Activated CD4-positive, alpha-beta T cell treated with anti-CD3 and anti-CD28 coated beads, Interleukin-2, amount 50 U/mL, for 16 hours (primary cell): Measurements from ENCODE around the gene AIF1L.
"Not testable (repeated sequence)": the region's sequence is repeated elsewhere in the genome, so short reads cannot be mapped to it uniquely, and the experiment has no call there.

Experiments
- DNase-seq: peaks from one replicate; pipeline ENCODE4 v3.0.0-alpha.2; 2020

Gene AIF1L

DNA sequence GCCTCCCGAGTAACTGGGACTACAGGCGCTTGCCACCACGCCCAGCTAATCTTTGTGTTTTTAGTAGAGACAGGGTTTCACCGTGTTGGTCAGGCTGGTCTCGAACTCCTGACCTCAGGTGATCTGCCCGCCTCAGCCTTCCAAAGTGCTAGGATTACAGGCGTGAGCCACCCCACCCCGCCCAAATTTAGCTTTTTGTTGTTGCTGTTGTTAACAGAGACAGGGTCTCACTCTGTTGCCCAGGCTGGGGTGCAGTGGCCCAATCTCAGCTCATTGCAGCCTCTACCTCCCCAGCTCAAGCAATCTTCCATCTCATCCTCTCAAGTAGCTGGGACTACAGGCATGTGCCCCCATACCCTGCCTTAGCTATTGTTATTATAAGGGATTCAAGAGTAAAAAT is 3.5 kb downstream of the AIF1L start:
- not testable (repeated sequence) for DNase-seq

- DNase-seq, result no peak
Measured at GRCh38 chr9:131100445-131100844, 4.1 kb downstream of the AIF1L start.

GRCh38 chr9:131101207-131101964 is 5.1 kb downstream of the AIF1L start:
- DNase-seq, result no peak

- DNase-seq, result no peak
Measured at GRCh38 chr9:131103024-131103423, 6.7 kb downstream of the AIF1L start.

DNA sequence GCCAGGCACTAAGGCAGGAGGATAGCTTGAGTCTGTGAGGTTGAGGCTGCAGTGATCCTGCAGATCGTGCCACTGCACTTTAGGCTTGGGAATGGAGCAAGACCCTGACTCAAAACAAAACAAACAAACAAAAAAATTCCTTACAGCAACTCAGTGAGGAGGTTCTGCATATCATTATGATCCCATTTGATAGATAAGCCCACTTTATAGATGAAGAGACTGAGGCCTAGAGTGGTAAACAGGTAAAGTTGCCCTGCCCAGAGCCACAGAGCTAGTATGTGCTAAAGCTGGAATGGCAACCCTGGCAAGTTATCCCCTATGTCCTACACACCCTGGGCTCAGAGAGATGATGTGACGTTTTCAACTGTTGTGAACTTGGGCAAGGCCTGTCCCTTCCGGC is 7.2 kb downstream of the AIF1L start:
- no peak for DNase-seq

DNA sequence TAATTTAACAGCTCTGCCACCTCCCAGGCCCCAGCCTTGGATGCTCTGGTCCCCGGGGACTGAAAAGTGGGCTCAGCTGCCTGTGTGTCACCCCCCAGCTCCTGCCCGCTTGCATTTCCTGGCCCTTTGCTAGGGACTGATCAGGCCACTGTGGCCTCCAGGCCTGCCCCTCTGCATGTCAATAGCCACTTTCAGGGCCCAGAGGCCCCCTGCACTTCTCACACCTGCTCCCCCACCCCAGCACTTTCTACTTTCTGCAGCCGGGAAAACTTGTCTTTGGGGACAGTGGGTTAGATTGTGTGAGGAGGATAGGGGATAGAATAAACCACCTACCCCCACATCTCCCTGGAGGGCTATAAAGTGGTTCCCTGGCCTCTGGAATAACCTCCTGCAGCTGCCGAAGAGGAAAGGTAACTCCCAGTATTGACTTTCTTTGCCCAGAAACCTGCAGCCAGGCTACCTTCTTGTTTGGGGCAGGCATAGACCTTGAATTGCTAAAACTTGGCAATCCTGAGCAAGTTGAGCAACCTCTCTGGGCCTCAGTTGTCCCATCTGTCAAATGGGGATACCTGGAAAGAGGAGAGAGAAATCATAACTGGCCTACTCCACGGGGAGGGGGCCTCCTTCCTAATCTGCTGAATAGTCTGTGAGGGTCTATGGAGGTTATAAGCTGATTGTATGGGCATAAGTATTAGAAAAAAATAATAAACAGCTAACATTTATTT is 7.8 kb downstream of the AIF1L start:
- DNase-seq, result no peak

GRCh38 chr9:131105952-131106351 is 9.6 kb downstream of the AIF1L start:
- DNase-seq, result no peak

DNA sequence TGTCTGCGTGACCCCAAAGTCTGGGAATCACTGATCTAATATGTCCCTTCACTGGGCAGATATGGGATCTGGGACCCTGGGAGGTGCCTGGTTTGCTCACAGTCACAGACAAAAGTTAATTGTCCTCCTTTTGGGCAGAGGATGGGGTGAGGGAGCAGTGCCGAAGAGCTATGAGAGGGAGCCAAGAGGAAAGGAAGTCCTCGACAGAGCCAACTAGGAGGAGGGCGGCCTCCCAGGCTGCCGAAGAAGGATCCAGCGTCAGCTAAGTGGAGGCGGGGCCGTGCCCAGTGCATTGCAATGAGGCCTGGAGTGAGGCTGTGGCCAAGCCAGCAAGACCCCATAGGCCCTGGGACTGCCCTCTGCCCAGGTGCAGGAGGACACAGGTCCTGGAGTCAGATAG is 11.4 kb downstream of the AIF1L start:
- no peak for DNase-seq

DNA sequence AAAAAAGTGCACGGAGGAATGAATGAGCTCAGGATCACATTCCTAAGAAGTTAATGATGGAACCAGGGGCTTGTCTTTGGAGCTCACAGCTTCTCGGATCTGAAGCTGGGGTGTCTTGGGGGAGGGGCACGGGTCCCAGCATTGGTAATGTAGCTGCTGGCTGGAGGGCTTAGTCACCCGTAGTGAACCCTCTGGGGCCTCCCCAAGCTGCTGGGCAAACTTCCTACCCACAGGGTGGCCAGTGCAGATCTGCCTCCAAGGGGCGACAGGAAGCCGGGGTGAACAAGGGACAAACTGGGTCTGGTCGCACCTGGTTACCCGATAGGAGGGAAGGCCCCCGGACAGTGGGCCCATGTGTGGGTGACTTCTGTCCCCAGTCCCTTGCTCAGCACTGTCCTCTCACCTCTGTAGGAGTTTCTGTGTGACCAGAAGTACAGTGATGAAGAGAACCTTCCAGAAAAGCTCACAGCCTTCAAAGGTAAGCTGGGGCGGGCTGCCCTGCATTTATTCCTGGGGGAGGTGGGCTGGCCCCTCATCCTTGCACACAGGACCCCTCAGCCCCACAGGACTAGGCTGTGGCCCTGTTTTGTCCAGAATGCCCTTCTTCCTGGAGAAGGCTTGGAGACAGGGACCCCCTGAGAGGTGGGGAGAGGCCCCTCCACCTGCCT is 15.0 kb downstream of the AIF1L start:
- no peak for DNase-seq

DNA sequence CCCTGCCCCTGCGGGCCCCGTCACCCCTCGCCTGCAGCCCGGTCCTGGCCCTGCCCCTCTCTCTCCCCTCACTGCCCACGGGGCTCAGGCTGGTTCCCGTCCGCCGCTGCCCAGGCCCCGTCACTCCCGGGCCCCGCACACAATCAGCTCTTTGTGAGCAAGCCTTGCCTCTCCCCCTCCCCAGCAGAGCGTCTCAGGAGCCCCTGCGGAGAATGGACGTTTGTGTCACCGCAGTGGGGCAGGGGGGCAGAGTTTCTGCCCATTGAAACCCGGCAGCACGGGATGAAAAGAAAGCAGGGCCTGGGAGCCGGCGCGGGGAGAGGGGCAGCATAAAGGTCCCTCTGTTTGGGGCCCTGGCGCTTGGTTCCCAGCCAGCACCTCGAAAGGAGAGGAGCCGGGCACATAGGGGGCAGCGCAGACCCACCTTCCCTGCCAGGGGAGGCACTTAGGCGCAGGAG is 15.6 kb downstream of the AIF1L start:
- no peak for DNase-seq

GRCh38 chr9:131112374-131113154 is 16.2 kb downstream of the AIF1L start:
- DNase-seq, result no peak

DNA sequence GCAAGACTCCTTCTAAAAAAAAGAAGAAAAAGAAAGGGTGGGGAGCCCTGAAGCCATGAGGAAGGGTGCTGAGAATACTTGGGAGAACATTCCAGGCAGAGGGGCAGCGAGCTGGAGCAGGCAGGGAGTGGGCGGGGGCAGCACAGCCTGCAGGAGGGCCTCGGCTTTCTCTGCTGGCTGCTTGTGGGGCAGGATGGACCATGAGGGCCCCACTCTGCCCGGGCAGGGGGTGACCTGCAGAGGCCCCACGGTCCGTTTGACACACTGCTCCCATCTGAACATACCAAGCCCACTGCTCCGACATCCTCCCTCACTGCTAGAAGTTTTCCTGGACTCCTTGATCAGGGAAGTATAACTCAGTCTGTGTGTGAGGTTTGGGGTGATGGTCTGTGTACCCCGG is 17.3 kb downstream of the AIF1L start:
- no peak for DNase-seq

- DNase-seq, result no peak
Measured at GRCh38 chr9:131114084-131114535, 17.8 kb downstream of the AIF1L start.

DNA sequence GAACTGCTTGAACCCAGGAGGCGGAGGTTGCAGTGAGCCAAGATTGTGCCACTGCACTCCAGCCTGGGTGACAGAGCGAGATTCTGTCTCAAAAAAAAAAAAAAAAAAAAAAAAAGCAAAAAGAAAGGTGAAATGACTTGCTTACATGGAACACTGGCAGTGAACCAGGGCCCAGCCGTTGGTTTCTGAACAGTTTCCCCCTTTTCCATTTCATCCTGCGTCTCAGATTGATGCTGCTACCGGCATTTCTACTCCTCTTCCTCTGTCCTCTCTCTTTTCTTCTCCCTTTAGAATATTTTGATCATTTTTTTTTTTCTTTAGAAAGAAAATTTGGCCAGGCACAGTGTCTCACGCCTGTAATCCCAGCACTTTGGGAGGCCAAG is 19.0 kb downstream of the AIF1L start:
- not testable (repeated sequence) for DNase-seq

DNA sequence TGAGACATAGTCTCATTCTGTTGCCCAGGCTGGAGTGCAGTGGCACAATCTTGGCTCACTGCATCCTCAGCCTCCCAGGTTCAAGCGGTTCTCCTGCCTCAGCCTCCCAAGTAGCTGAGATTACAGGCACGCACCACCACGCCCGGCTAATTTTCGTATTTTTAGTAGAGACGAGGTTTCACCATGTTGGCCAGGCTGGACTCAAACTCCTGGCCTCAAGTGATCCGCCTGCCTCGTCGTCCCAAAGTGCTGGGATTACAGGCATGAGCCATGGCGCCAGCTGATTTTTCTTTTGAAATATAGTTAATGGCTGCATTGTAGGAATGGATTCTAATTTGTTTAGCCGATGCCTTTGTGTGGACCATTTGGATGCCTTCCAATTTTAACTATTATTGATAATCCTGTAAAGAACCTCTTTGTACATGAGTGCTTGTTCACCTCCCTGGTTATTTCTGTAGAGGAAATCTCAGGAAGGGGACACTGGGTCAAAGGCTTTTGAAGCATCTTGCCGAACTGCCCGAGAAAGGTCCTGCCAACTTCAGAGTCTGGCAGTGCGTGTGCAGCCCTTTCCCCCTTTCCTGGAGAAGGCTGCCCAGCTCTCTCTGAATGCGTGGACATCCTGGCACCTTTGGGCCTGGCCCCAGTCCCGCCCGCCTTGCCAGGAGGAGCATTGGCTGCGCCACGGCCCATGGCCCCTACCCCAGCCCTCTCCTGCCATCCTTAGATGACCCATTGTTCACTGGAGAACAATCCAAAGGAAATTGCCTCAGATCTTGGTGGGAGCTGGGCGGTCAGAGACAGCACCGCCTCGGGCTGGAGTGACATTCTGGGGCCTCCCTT is 20.2 kb downstream of the AIF1L start:
- no peak for DNase-seq

GRCh38 chr9:131117121-131117761 is 20.9 kb downstream of the AIF1L start:
- DNase-seq, result no peak

DNA sequence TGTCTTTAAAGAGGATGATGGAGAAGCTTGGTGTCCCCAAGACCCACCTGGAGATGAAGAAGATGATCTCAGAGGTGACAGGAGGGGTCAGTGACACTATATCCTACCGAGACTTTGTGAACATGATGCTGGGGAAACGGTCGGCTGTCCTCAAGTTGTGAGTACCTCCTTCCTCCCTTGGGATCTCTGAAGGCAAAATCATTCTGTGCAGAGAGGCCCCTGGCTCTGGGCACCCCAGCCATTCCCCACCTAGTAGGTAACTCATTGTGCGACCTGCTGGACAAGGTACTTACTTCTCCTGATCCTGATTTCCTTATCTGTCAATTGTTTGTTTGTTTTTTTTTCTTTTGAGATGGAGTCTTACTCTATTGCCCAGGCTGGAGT is 21.4 kb downstream of the AIF1L start:
- DNase-seq, result no peak

DNA sequence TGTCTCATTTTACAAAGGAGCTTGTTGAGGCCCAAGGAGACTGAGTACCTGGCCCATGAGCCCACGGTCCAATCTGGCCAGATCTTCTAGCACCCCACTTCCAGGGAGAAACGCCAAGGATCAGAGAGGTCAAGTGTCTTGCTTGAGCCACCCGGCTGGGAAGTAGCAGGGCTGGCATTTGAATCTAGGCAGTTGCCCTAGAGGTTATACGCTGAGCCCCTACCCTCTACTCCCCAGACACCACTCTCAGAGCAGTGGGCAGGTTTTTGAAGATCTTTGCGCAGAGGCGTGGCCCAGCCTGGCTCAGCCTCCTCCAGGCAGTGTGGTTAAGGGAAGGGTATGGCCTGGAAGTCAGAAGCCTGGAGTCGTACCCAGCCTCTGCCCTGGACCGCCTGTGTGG is 23.3 kb downstream of the AIF1L start:
- DNase-seq, result no peak

- no peak for DNase-seq
Measured at GRCh38 chr9:131120620-131121228, 24.4 kb downstream of the AIF1L start.

DNA sequence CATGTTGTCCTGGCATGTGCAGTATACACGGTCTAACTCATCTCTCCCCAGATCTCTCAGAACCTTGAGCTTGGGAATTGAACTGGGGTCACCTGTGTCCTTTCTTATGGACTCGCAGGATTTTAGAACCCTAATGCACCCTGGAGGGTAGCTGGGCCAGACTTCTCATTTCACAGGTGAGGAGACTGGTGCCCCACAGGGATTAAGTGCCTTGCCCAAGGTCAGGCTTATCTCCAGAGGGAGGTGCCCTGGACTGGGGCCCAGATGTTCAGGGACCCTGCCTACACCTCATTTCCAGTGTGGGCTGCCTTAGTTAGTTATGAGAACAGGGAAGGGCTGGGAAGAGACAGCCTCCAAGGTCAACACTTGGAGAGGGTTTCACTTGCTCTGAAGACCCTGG is 25.0 kb downstream of the AIF1L start:
- DNase-seq, result no peak

DNA sequence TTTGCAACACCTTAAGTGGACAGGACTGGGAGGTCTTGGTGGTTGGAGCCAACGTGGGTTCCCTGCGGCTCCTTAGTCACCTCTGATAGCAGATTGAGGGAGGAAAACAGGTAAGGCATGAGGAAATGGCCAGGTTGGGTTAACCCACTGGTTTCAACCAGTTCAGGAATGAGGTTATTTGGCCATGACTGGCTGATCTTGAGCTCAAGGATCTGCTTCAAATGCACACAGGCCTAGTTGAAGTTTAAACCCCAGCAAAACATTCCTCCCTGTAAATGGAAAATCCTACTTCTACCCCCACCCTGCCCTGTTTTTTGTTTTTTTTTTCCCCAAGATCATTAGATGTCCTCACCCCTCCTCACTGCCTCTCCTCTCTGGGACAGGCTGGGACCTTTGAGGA is 25.8 kb downstream of the AIF1L start:
- DNase-seq, result no peak

- no peak for DNase-seq
Measured at GRCh38 chr9:131125038-131125287, 28.6 kb downstream of the AIF1L start.
